Epithelial cell of esophagus (primary cell): ENCODE measurements around the gene FGF19.

Experiments
- DNase-seq: peaks from one replicate; pipeline ENCODE4 v3.0.0; 2010; ENCODE audit warnings: low read depth
- H3K4me3 ChIP-seq: 2 replicates; pipeline ENCODE4 v1.5.1; 2011; ENCODE audit warnings: mild to moderate bottlenecking, low read length, control low read depth
- TF ChIP-seq, protein P1 (sequence below): IDR thresholded peaks from 2 replicates; pipeline ENCODE4 v1.5.1; 2011; ENCODE audit warnings: low read depth, mild to moderate bottlenecking, low read length, control low read depth, inconsistent platforms; ENCODE audit not compliant: insufficient read depth; ENCODE audit errors: missing control alignments

Gene FGF19

DNA sequence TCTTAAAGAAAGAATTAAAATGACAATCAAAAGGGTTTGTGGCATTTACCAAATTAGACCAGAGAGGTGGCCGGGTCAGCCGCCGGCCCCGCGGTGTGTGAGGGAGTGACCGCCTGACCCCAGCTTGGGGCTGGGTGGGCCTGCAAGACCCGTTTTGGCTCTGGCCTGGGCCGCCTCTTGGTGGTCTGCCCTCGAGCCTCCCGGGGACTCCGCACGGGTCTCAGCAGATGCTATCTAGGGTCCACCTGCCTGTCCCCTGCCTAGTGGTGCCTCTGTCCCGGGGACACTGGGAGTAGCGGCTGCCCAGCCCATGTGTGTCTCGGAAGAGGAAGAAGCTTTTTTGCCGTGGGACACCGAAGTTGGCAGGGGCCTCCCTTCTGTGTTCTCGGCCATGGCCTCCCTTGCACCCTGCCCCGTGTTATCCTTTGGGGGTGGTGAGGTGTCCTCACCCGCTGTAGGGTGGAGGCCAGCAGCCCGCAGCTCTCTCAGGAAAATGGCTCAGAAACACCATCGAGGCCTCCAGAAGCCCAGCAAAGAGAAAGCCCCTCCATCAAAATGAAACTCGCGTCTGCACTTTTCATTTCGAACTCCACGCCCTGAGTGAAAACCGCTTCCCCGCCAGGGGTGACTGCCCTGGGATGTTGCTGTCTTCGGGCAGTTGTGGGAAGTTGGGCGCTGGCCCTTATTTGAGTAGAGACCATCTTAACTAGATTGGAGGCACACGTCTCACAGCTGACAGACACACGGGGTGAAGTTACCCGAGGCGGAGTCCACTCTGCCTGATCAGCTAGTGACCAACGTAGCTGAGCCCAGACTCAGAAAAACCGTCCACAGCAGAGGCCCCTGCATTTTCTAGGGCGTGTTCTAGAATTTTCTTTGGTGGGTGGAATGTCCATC is 54.9 kb downstream of the FGF19 start:
- no peak overlapping the region for H3K4me3 ChIP-seq
- TF ChIP-seq, protein P1, sequence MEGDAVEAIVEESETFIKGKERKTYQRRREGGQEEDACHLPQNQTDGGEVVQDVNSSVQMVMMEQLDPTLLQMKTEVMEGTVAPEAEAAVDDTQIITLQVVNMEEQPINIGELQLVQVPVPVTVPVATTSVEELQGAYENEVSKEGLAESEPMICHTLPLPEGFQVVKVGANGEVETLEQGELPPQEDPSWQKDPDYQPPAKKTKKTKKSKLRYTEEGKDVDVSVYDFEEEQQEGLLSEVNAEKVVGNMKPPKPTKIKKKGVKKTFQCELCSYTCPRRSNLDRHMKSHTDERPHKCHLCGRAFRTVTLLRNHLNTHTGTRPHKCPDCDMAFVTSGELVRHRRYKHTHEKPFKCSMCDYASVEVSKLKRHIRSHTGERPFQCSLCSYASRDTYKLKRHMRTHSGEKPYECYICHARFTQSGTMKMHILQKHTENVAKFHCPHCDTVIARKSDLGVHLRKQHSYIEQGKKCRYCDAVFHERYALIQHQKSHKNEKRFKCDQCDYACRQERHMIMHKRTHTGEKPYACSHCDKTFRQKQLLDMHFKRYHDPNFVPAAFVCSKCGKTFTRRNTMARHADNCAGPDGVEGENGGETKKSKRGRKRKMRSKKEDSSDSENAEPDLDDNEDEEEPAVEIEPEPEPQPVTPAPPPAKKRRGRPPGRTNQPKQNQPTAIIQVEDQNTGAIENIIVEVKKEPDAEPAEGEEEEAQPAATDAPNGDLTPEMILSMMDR = no peak

More for the DNA sequence above, 54.9 kb downstream of the FGF19 start:
- no peak for DNase-seq
